ENCODE measurements around the gene KIRREL1. TPM values are rescaled to one million over a fixed set of nuclear protein-coding genes. Genes with fewer than 3 reads are reported as not detected.
A peak's percentile ranks its signal among the peaks of the same experiment; 100 is the strongest.

Gene KIRREL1
- total RNA-seq, 2 donors from 2014 or later = 18.6 to 50.2 TPM

- H3K4me1 ChIP-seq (replicated peaks) = no peaks in the 10 kb centered on the region
- no peak for DNase-seq (ENCODE audit: low spot score)
- intact Hi-C loops (cut with DNase I) = no loop called here
- WGBS = 83% methylated on average over 3 of the region's 3 CpGs
- H3K9me3 ChIP-seq = no peaks in the 10 kb centered on the region
- no peak overlapping the region for H3K27ac ChIP-seq
- H3K27me3 ChIP-seq (replicated peaks; ENCODE audit: insufficient read depth) = no peaks in the 10 kb centered on the region
- H3K4me3 ChIP-seq = no peak overlapping the region
- TF ChIP-seq POLR2A (IDR thresholded peaks at IDR 0.05) (no peak), CTCF (IDR thresholded peaks at IDR 0.05) (no peak)
- no peaks in the 10 kb centered on the region for H3K36me3 ChIP-seq
These were observed 5.4 kb upstream of the KIRREL1 start for GRCh38 chr1:157988002-157988401.

GRCh38 chr1:157992031-157992832 lies 1.2 kb upstream of the KIRREL1 start:
- intact Hi-C loops (cut with DNase I) = loop anchor here (1.0 kb wide), 1 partner anchor 95 kb away; no protein-coding TSS in a partner anchor
- no peak for TF ChIP-seq POLR2A (IDR thresholded peaks at IDR 0.05)
- TF ChIP-seq CTCF (IDR thresholded peaks at IDR 0.05) = peak; percentile 67 to 90 (median 84)
- TF ChIP-seq POLR2AphosphoS5 (IDR thresholded peaks at IDR 0.05) = peak; percentile 26
- H3K27ac ChIP-seq = peak overlapping the region in 1 of 2 donors; percentile 84
- H3K4me1 ChIP-seq (replicated peaks) = no peaks in the 10 kb centered on the region
- peak; percentile 59 for DNase-seq (ENCODE audit: low spot score)
- no peak overlapping the region for H3K4me3 ChIP-seq
- no peaks in the 10 kb centered on the region for H3K27me3 ChIP-seq (replicated peaks; ENCODE audit: insufficient read depth)
- no peaks in the 10 kb centered on the region for H3K9me3 ChIP-seq
- 38% methylated on average over 10 of the region's 10 CpGs for WGBS
- no peaks in the 10 kb centered on the region for H3K36me3 ChIP-seq

- TF ChIP-seq CTCF (IDR thresholded peaks at IDR 0.05) = no peak
- TF ChIP-seq POLR2A (IDR thresholded peaks at IDR 0.05) = no peak
- TF ChIP-seq POLR2AphosphoS5 (IDR thresholded peaks at IDR 0.05) = no peak
- no peak for DNase-seq (ENCODE audit: low spot score)
- WGBS = 4% methylated on average over 8 of the region's 8 CpGs
- no peaks in the 10 kb centered on the region for H3K36me3 ChIP-seq
- peak overlapping the region; percentile 78 to 84 for H3K27ac ChIP-seq
- intact Hi-C loops (cut with DNase I) = loop anchor here (1.0 kb wide), 2 partner anchors 44 to 95 kb away; no protein-coding TSS in a partner anchor
- no peaks in the 10 kb centered on the region for H3K9me3 ChIP-seq
- H3K27me3 ChIP-seq (replicated peaks; ENCODE audit: insufficient read depth) = no peaks in the 10 kb centered on the region
- H3K4me1 ChIP-seq (replicated peaks) = no peaks in the 10 kb centered on the region
- H3K4me3 ChIP-seq = peak overlapping the region; percentile 59 to 63
These were observed 655 bp upstream of the KIRREL1 start for GRCh38 chr1:157992833-157993146.

GRCh38 chr1:157993918-157994605 lies 617 bp downstream of the KIRREL1 start:
- H3K4me1 ChIP-seq (replicated peaks) = no peaks in the 10 kb centered on the region
- intact Hi-C loops (cut with DNase I) = loop anchor here (1.0 kb wide), 1 partner anchor 42 kb away; no protein-coding TSS in a partner anchor
- TF ChIP-seq POLR2A (IDR thresholded peaks at IDR 0.05) (no peak), POLR2AphosphoS5 (IDR thresholded peaks at IDR 0.05) (no peak), CTCF (IDR thresholded peaks at IDR 0.05) (no peak)
- DNase-seq (ENCODE audit: low spot score) = no peak
- under 1% methylated on average over 29 of the region's 29 CpGs for WGBS
- peak overlapping the region; percentile 78 to 84 for H3K27ac ChIP-seq
- no peaks in the 10 kb centered on the region for H3K27me3 ChIP-seq (replicated peaks; ENCODE audit: insufficient read depth)
- no peaks in the 10 kb centered on the region for H3K9me3 ChIP-seq
- no peaks in the 10 kb centered on the region for H3K36me3 ChIP-seq
- H3K4me3 ChIP-seq = peak overlapping the region; percentile 59 to 63
